ENCODE data around the gene BUB3. TPM values are rescaled to one million over a fixed set of nuclear protein-coding genes. Genes with fewer than 3 reads are reported as not detected.

Gene BUB3
- total and polyA plus RNA-seq, 2 experiments from 2014 or later, result 243 to 272 TPM

GRCh38 chr10:123213192-123213591, 59.0 kb downstream of the BUB3 start (continued):
- TF ChIP-seq ZNF462 (CRISPR knock-in tag; IDR thresholded peaks at IDR 0.05) (no peak), CREB1 (CRISPR knock-in tag; IDR thresholded peaks at IDR 0.05; ENCODE audit: low read depth) (no peak), ZNF331 (CRISPR knock-in tag; IDR thresholded peaks at IDR 0.05; ENCODE audit: low read depth) (no peak), ZNF114 (CRISPR knock-in tag; IDR thresholded peaks at IDR 0.05) (no peak), ETS1 (IDR thresholded peaks at IDR 0.05) (no peak), REST (IDR thresholded peaks at IDR 0.05; ENCODE audit: unreplicated experiment) (no peak), NANOG (IDR thresholded peaks at IDR 0.05; ENCODE audit: borderline replicate concordance) (no peak), CTCF (conservative IDR thresholded peaks at IDR 0.05; ENCODE audit: low read depth in 2 of 2) (no peak), POLR2AphosphoS5 (IDR thresholded peaks at IDR 0.05; ENCODE audit: low read depth) (no peak), EZH2 (IDR thresholded peaks at IDR 0.05; ENCODE audit: low read depth, unreplicated experiment) (no peak)
